Measurements from ENCODE around the gene MCIDAS.

Gene MCIDAS

GRCh38 chr5:55226934-55227663, at the start of gene MCIDAS:
MCIDAS (minus strand) TSS chr5:55227315; CDS start chr5:55227138, 177 bp downstream.
- peak; percentile 86 for DNase-seq (ENCODE audit: low spot score)

- no peak for DNase-seq (ENCODE audit: low spot score)
These were observed 49.7 kb upstream of the MCIDAS start for GRCh38 chr5:55276771-55277170.

- no peak for DNase-seq (ENCODE audit: low spot score)
These were observed 31.2 kb upstream of the MCIDAS start for GRCh38 chr5:55258339-55258738.

- DNase-seq (ENCODE audit: low spot score) = no peak
These were observed 27.7 kb upstream of the MCIDAS start for GRCh38 chr5:55254802-55255201.

- DNase-seq (ENCODE audit: low spot score) = no peak
These were observed 22.9 kb upstream of the MCIDAS start for GRCh38 chr5:55250064-55250463.

- DNase-seq (ENCODE audit: low spot score) = no peak
These were observed 14.6 kb upstream of the MCIDAS start for GRCh38 chr5:55241746-55242145.

- no peak for DNase-seq (ENCODE audit: low spot score)
These were observed 9.7 kb upstream of the MCIDAS start for GRCh38 chr5:55236800-55237199.

- DNase-seq (ENCODE audit: low spot score) = peak; percentile 33
These were observed 7.1 kb upstream of the MCIDAS start for GRCh38 chr5:55234121-55234700.

GRCh38 chr5:55232985-55233928, 6.1 kb upstream of the MCIDAS start, which contains the start of gene CCNO:
CCNO (minus strand) TSS chr5:55233608; CDS start chr5:55233523, 85 bp downstream.
- DNase-seq (ENCODE audit: low spot score) = peak; percentile 89

- peak; percentile 53 for DNase-seq (ENCODE audit: low spot score)
These were observed 5.3 kb upstream of the MCIDAS start for GRCh38 chr5:55232271-55232984.

GRCh38 chr5:55231919-55232270, 4.8 kb upstream of the MCIDAS start:
- no peak for DNase-seq (ENCODE audit: low spot score)

GRCh38 chr5:55231029-55231918, 4.2 kb upstream of the MCIDAS start:
- no peak for DNase-seq (ENCODE audit: low spot score)

GRCh38 chr5:55230086-55230629, 3.0 kb upstream of the MCIDAS start:
- no peak for DNase-seq (ENCODE audit: low spot score)

GRCh38 chr5:55227664-55228430, 732 bp upstream of the MCIDAS start:
- no peak for DNase-seq (ENCODE audit: low spot score)

- peak; percentile 95 for DNase-seq (ENCODE audit: low spot score)
These were observed 835 bp downstream of the MCIDAS start for GRCh38 chr5:55226027-55226933.

- no peak for DNase-seq (ENCODE audit: low spot score)
These were observed 1.8 kb downstream of the MCIDAS start for GRCh38 chr5:55225346-55225745.

- DNase-seq (ENCODE audit: low spot score) = no peak
These were observed 3.3 kb downstream of the MCIDAS start for GRCh38 chr5:55223812-55224240.

GRCh38 chr5:55222985-55223811, 3.9 kb downstream of the MCIDAS start:
- DNase-seq (ENCODE audit: low spot score) = peak; percentile 48

All from iPS-NIHi11 (cell line).